Left ventricle myocardium inferior (tissue), 1 donor: Measurements from ENCODE around the gene DUSP6. TPM values are rescaled to one million over a fixed set of nuclear protein-coding genes. Genes with fewer than 3 reads are reported as not detected.

Experiments
- DNase-seq: peaks from one replicate; pipeline ENCODE4 v3.0.0-alpha.2; 2020
- H3K27ac ChIP-seq: fragments of 200-600 bp; replicated peaks from 2 replicates; pipeline ENCODE4 v1.8.0; 2021
- H3K27me3 ChIP-seq: fragments of 200-600 bp; 2 replicates; pipeline ENCODE4 v1.8.0; 2021; ENCODE audit warnings: low read depth
- H3K36me3 ChIP-seq: fragments of 200-600 bp; 2 replicates; pipeline ENCODE4 v1.8.0; 2021
- H3K4me1 ChIP-seq: fragments of 200-600 bp; 2 replicates; pipeline ENCODE4 v1.8.0; 2021
- H3K4me3 ChIP-seq: fragments of 200-600 bp; 2 replicates; pipeline ENCODE4 v1.8.0; 2021; ENCODE audit warnings: mild to moderate bottlenecking, moderate library complexity
- H3K9me3 ChIP-seq: fragments of 200-600 bp; replicated peaks from 2 replicates; pipeline ENCODE4 v1.8.0; 2021
- intact Hi-C: fragments of 100-400 bp; cut with micrococcal nuclease; formaldehyde crosslinking; loops from one replicate; pipeline ENCODE4 v1.11.0; 2022
- total RNA-seq: library from RNA; stranded (reverse); fragmentation: NEBNext Ultra II Directional; extraction: Animal tissue kit (Norgen Biotek cat#: 25700); gene quantifications from one replicate; pipeline ENCODE4 v1.2.1, GENCODE V29; 2021
- TF ChIP-seq, protein P1 (sequence below): fragments of 200-600 bp; IDR thresholded peaks from 2 replicates; pipeline ENCODE4 v1.8.0; 2021; ENCODE audit warnings: antibody characterized with exemption, mild to moderate bottlenecking, borderline replicate concordance
- donor health status: DM: no; HTN: yes; CAD: no; lungs with severe emphysema.

Gene DUSP6
- total RNA-seq, 1 donor from 2014 or later = 16.1 TPM

DNA sequence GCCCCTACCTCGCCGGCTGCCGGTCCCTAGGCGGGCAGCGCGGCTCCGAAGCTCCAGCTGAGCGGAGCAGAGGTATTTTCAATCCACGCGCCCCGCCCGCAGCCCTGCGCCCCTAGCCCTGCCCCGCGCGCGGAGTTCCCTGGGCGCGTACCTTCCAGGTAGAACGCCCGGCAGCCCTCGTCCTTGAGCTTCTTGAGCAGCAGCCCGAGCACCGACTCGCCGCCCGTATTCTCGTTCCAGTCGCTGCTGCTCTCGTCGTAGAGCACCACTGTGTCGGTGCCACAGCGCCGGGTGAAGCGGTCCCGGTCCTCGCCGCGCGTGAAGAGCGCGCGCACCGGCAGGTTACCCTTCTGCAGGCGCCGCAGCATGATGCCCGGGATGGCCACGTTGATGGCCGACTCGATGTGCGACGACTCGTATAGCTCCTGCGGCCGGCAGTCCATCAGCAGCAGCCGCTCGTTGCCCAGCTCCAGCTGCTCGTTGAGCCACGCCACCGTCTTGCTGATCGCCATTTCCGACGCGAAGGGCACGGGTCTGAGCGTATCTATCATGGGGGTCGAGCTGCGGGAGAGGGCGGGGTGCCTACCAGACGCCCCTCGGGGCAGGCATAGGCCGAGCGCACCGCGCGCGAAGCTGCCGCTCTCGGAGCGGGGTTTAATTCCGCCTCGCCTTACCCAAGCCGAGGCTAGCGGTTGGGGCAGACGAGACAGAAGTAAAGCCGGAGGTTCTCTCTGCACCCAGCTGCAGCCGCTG is 636 bp downstream of the DUSP6 start:
- H3K9me3 ChIP-seq = no peaks in the 10 kb centered on the region
- peaks cover 90% of the 10 kb centered on the region for H3K4me1 ChIP-seq
- no peaks in the 10 kb centered on the region for H3K27me3 ChIP-seq
- TF ChIP-seq, protein P1, sequence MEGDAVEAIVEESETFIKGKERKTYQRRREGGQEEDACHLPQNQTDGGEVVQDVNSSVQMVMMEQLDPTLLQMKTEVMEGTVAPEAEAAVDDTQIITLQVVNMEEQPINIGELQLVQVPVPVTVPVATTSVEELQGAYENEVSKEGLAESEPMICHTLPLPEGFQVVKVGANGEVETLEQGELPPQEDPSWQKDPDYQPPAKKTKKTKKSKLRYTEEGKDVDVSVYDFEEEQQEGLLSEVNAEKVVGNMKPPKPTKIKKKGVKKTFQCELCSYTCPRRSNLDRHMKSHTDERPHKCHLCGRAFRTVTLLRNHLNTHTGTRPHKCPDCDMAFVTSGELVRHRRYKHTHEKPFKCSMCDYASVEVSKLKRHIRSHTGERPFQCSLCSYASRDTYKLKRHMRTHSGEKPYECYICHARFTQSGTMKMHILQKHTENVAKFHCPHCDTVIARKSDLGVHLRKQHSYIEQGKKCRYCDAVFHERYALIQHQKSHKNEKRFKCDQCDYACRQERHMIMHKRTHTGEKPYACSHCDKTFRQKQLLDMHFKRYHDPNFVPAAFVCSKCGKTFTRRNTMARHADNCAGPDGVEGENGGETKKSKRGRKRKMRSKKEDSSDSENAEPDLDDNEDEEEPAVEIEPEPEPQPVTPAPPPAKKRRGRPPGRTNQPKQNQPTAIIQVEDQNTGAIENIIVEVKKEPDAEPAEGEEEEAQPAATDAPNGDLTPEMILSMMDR = no peak
- peak overlapping the region; percentile 99 for H3K27ac ChIP-seq
- intact Hi-C loops = loop anchor here (5.0 to 10.0 kb wide), 2 partner anchors 103 to 299 kb away; no protein-coding TSS in a partner anchor
- H3K4me3 ChIP-seq = peak overlapping the region; percentile 89
- peak; percentile 31 for DNase-seq
- peaks cover 21% of the 10 kb centered on the region for H3K36me3 ChIP-seq

DNA sequence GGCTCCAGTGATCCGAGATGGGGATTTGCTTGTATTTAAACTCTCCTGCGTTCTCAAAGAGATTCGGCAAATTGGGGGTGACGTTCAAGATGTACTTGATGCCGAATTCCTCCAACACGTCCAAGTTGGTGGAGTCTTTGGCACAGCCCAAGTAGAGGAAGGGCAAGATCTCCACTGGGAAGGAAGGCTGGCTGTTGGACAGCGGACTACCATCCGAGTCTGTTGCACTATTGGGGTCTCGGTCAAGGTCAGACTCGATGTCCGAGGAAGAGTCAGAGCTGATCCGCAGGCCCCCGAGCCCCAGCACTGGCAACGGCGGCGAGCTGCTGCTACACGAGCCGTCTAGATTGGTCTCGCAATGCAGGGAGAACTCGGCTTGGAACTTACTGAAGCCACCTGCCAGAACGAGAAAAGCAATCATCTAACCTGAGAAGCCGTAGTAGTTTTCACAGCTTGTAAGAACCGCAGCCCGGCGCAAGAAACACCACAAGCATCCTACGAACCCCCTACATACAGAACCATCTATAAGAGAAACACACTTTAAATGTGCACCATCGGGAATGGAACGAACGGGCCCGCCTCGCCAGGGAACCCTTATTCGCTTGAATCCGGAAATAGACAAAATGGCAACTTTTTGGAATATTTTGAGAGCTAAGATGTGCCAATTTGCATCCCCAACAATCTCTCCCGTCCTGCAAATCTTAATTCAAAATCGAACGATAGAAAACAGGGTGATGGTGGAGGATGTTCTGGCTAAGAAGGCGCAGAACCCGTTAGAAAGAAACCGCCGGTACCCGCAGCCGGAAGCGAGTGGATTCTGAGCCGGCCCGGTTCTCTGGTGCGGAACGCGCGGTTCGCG is 1.4 kb downstream of the DUSP6 start:
- DNase-seq = peak; percentile 36
- Histone ChIP-seq H3K27me3 (no peaks in the 10 kb centered on the region), H3K27ac (peak overlapping the region; percentile 99), H3K4me3 (peak overlapping the region; percentile 89), H3K4me1 (peaks cover 87% of the 10 kb centered on the region), H3K36me3 (peaks cover 21% of the 10 kb centered on the region), H3K9me3 (no peaks in the 10 kb centered on the region)
- intact Hi-C loops = loop anchor here (5.0 to 10.0 kb wide), 2 partner anchors 104 to 299 kb away; no protein-coding TSS in a partner anchor
- TF ChIP-seq, protein P1 = no peak

DNA sequence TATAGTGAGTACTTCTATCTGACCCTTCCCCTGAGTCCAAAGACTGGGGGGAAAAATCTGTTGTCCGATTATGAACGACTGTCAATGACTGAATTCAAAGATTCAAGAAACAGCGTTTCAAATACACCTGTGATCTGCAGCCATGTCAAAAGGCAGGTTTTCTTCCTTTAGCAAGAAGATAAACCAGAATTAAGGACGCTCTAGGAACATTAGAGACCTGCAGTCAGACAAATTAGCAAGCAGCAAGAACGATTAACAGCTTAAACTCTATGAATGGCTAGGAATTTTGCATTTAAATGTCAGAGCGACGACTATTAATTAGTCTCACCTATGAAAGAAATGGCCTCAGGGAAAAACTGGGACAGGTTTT is 2.1 kb downstream of the DUSP6 start:
- peak overlapping the region; percentile 89 for H3K4me3 ChIP-seq
- H3K27me3 ChIP-seq = no peaks in the 10 kb centered on the region
- H3K36me3 ChIP-seq = peaks cover 21% of the 10 kb centered on the region
- no peaks in the 10 kb centered on the region for H3K9me3 ChIP-seq
- peak overlapping the region; percentile 99 for H3K27ac ChIP-seq
- no peak for DNase-seq
- intact Hi-C loops = loop anchor here (5.0 to 10.0 kb wide), 2 partner anchors 105 to 298 kb away; no protein-coding TSS in a partner anchor
- TF ChIP-seq, protein P1 = no peak
- H3K4me1 ChIP-seq = peaks cover 87% of the 10 kb centered on the region

DNA sequence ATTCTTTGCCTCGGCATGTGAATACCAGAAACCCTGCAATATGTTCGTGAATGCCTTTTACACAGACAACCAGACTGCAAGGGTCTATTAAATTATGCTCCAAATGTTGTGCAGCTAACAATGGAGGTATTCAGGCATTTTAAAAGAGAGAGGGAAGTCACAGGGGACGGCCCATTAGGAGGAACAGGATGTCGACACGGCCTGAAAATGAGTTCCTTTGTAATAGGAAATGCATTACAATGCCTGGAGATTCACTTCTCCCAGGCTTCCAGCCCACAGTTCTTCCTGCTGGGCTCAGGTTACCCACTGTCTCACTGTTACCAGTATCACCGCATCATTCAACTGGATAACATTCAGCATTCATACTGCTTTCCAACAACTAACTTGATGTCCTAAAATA is 2.5 kb downstream of the DUSP6 start:
- H3K27ac ChIP-seq = peak overlapping the region; percentile 99
- no peaks in the 10 kb centered on the region for H3K27me3 ChIP-seq
- DNase-seq = no peak
- H3K9me3 ChIP-seq = no peaks in the 10 kb centered on the region
- TF ChIP-seq, protein P1 = no peak
- H3K36me3 ChIP-seq = peaks cover 21% of the 10 kb centered on the region
- intact Hi-C loops = loop anchor here (5.0 to 10.0 kb wide), 3 partner anchors 105 to 298 kb away; no protein-coding TSS in a partner anchor
- H3K4me1 ChIP-seq = peaks cover 87% of the 10 kb centered on the region
- peak overlapping the region; percentile 89 for H3K4me3 ChIP-seq

DNA sequence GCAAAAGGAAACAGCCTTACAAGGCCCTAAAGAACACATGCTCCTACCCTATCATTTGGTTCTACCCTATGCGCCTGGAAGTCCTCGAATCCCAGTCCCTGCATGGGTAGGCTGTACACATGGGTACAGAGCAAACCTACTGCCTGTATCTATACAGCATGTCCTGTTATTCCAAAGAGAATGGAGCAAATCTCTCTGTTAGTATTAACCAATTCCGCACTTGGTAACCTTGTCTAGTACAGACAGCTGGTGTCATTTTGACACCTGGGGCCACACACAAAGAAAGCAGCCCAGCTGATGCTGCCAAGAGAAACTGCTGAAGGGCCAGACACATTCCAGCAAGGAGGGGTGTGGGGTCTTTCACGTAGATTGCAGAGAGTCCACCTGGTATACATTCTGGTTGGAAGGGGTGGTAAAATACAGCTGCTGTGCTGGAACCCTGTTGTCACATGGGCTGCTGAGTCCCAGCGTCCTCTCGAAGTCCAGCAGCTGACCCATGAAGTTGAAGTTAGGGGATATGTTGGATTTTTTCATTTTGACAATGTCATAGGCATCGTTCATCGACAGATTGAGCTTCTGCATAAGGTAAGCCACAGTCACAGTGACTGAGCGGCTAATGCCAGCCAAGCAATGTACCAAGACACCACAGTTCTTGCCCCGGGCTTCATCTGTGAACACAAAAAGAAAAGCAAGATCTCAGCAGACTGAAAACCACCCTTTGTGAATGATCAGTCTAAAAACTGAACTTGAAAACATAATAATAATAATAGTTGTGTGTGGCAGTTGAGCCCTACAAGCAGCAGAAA is 3.2 kb downstream of the DUSP6 start:
- H3K27ac ChIP-seq = peak overlapping the region; percentile 99
- intact Hi-C loops = loop anchor here (10.0 kb wide), 1 partner anchor 104 kb away; no protein-coding TSS in a partner anchor
- H3K4me3 ChIP-seq = peak overlapping the region; percentile 89
- no peaks in the 10 kb centered on the region for H3K27me3 ChIP-seq
- peaks cover 21% of the 10 kb centered on the region for H3K36me3 ChIP-seq
- H3K9me3 ChIP-seq = no peaks in the 10 kb centered on the region
- DNase-seq = no peak
- TF ChIP-seq, protein P1 = no peak
- peaks cover 87% of the 10 kb centered on the region for H3K4me1 ChIP-seq
